ENCODE data around the gene SACS.
A peak's percentile ranks its signal among the peaks of the same experiment; 100 is the strongest.
"Not testable (repeated sequence)": the region's sequence is repeated elsewhere in the genome, so short reads cannot be mapped to it uniquely, and the experiment has no call there.

SACS gene

DNA sequence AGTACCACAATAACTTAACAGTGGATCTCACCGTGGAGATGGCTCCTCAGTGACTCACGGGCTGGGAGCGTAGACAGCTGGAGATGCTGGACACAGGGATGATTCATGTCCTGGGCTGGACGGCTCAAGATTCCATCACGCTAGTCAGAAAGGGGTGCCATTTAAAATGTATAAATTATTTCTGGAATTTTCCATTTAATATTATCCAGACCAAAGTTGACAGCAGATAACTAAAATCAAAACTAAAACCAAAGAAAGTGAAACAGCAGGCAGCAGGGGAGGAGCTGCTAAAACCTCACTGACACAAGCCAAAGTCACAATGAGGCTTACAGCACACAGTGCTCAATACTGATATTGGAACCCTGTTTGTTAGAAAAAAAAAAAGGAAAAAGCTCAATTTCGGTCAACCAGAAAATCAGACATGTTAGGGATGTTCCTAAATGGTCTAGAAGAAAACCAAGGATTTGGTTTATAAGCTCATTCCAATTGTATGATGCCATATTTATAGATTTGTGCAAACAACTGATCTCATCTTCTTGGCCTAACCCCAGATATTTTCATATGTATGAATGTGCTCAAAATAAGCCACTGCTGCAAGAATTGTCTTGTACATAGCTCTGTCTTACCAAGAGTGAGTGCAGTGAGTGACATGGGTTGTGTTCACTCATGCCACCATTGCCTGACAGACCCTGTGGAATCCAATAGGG, 111.8 kb downstream of the SACS start:
- H3K27ac ChIP-seq: no peak overlapping the region
- no peak for TF ChIP-seq ZFX (IDR thresholded peaks at IDR 0.05; ENCODE audit: borderline replicate concordance)
- TF ChIP-seq, protein P1, sequence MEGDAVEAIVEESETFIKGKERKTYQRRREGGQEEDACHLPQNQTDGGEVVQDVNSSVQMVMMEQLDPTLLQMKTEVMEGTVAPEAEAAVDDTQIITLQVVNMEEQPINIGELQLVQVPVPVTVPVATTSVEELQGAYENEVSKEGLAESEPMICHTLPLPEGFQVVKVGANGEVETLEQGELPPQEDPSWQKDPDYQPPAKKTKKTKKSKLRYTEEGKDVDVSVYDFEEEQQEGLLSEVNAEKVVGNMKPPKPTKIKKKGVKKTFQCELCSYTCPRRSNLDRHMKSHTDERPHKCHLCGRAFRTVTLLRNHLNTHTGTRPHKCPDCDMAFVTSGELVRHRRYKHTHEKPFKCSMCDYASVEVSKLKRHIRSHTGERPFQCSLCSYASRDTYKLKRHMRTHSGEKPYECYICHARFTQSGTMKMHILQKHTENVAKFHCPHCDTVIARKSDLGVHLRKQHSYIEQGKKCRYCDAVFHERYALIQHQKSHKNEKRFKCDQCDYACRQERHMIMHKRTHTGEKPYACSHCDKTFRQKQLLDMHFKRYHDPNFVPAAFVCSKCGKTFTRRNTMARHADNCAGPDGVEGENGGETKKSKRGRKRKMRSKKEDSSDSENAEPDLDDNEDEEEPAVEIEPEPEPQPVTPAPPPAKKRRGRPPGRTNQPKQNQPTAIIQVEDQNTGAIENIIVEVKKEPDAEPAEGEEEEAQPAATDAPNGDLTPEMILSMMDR (IDR thresholded peaks at IDR 0.05): no peak

DNA sequence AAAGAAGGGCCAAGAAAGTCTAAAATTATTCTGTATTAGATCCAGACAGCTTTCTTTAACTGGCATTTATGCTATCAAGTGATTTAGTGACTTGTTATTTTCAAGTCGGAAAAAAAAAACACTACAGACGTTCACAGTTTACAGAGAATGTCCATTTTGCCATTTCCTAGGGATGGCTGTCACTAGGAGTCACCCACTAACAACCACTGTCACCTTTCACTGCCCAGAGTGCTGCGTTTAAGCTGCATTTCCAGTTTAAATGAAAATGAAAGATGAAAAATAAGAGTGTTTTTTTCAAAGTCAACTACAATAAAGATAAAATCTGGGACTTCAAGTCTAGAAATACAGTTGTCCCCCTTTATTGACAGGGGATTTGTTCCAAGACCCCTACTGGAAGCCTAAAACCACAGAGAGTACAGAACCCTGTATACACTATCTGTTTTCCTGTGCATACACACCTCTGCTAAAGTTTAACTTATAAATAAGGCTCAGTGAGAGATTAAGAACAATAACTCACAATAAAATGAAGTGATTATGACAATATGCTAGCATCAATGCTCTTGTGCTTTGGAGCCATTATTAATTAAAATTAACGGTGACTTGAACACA, 112.5 kb downstream of the SACS start:
- TF ChIP-seq, protein P1 (IDR thresholded peaks at IDR 0.05): no peak
- no peak for TF ChIP-seq ZFX (IDR thresholded peaks at IDR 0.05; ENCODE audit: borderline replicate concordance)
- H3K27ac ChIP-seq: no peak overlapping the region

DNA sequence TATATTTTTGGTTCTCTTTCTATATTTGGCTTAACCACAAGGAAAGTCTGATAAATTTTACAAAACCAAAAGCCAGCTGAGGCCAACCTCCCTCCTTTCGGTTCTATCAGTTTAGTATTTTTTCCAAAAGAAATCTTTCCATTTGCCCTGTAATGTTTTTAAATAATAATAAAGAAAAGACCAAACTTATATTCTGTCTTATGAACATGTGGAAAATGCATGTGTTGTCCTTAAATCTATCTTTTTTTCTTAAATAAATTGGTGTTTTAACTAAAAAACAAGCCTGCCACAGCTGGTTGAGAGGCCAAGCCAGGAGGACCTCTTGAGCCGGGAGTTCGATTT, 113.6 kb downstream of the SACS start:
- H3K27ac ChIP-seq: no peak overlapping the region
- no peak for TF ChIP-seq ZFX (IDR thresholded peaks at IDR 0.05; ENCODE audit: borderline replicate concordance)
- TF ChIP-seq, protein P1 (IDR thresholded peaks at IDR 0.05): peak; percentile 2; the same call in 1 of the 2 replicates

DNA sequence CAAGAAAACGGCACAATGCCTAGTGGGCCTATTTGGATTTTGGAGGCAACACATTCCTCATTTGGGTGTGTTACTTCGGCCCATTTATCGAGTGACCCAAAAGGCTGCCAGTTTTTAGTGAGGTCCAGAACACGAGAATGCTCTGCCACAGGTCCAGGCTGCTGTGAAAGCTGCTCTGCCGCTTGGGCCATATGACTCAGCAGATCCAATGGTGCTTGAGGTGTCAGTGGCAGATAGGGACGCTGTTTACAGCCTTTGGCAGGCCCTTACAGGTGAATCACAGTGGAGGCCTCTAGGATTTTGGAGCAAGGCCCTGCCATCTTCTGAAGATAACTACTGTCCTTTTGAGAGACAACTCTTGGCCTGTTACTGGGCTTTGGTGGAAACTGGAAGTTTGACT, 118.7 kb downstream of the SACS start:
- H3K27ac ChIP-seq: not testable (repeated sequence)

DNA sequence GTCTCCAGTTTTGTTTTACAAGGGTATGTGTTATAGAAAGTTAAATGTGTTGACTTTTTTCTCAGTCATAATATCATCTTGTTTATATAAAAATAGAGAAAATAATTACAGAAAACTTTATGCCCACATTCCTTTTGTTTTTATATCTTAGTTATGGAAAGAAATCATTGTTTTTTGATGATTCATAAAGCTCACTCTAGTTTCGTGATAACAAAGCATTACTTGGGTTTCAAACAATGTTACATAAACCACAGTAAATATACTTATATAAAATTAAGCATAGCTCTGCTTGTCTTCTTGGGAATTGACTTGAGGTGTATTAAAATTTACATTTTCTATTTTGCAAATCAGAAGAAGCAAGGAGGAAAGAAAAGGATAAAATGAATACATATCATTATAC, 140.9 kb downstream of the SACS start:
- no peak overlapping the region for H3K27ac ChIP-seq
- TF ChIP-seq ZFX (IDR thresholded peaks at IDR 0.05; ENCODE audit: borderline replicate concordance): no peak
- TF ChIP-seq, protein P1 (IDR thresholded peaks at IDR 0.05): no peak

DNA sequence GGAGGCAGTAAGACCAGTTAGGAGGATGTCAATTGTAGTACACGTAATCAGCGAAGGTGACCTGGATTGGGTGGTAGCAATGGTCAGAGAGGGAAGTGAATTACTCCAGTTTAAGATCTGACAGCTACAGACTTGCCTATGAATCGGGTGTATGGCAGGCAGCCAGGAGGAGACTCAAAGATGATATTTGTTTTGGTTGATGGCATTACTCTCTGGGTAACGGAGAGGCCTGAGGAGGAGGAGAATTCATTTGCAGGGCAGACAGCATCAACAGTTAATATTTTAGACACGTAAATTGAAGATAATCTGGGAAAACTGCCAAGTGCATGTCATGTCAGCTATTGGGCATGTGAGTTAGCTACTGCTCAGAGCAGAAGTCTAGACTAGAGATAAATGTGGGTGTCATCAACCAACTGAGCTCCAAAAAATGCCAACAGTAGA, 143.6 kb downstream of the SACS start:
- no peak for TF ChIP-seq ZFX (IDR thresholded peaks at IDR 0.05; ENCODE audit: borderline replicate concordance)
- TF ChIP-seq, protein P1 (IDR thresholded peaks at IDR 0.05): no peak

DNA sequence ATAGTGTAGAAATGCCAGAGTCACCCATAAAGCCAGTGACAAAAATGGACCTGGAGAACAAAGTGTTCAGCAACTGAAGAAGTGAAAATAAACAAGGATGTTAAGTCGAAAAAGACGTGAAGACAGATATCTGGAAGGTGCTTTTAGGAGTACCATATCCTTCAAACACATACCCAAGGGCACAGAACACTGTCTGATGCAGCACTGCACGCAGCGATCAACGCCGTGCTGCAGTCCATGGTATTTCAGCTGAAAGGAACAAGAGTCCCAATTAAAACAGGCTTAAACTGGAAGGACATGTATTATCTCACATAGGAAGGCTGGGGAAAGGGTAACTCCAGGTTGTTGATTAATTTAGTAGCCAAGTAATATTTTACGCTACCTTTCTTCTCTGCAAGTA, 144.5 kb downstream of the SACS start:
- TF ChIP-seq, protein P1 (IDR thresholded peaks at IDR 0.05): no peak
- no peak for TF ChIP-seq ZFX (IDR thresholded peaks at IDR 0.05; ENCODE audit: borderline replicate concordance)
- no peak overlapping the region for H3K27ac ChIP-seq

More for the DNA sequence above, 143.6 kb downstream of the SACS start:
- no peak overlapping the region for H3K27ac ChIP-seq

Measured in 22Rv1 (cell line).